Measurements from ENCODE around the gene ZDHHC11B. TPM values are rescaled to one million over a fixed set of nuclear protein-coding genes. Genes with fewer than 3 reads are reported as not detected.
A peak's percentile ranks its signal among the peaks of the same experiment; 100 is the strongest.

The ZDHHC11B gene
- total RNA-seq, 4 donors from 2014 or later = 0.39 to 2.1 (median 1.5) TPM; not detected in 1

DNA sequence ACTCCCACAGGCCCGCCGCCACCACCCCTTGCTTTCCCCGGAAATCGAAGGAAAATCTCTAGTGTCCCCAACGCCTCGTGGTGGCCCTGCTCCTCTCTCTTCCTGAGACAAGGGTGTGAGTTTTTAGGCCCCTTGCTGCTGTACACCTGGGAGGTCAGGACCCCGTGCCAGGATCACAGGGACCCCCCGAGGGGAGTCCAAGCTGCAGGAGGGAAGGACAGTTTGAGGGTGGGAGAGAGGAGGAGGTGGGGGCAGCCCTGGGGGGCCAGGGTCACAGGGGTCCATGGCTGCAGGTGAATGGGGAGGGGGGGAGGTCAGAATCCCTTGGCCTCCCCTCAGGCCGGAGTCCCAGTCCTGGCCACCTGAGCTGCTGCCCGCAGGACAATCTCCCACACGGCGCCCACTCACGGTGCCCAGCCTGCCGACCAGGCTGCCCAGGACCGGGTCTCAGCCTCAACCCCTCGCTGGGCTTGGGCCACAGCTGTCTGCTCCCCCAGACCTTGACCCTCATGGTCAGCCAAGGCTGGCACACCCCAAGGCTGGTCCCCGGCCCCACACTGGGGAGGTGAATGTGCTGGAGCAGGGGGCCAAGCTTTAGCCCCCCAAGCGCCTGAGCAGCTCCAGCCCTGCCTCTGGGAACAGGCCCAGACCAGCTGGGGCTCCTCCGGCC is 111.2 kb downstream of the ZDHHC11B start:
- 12 to 35% methylated on average over 11 to 18 of the region's 19 CpGs for WGBS, 2 donors

DNA sequence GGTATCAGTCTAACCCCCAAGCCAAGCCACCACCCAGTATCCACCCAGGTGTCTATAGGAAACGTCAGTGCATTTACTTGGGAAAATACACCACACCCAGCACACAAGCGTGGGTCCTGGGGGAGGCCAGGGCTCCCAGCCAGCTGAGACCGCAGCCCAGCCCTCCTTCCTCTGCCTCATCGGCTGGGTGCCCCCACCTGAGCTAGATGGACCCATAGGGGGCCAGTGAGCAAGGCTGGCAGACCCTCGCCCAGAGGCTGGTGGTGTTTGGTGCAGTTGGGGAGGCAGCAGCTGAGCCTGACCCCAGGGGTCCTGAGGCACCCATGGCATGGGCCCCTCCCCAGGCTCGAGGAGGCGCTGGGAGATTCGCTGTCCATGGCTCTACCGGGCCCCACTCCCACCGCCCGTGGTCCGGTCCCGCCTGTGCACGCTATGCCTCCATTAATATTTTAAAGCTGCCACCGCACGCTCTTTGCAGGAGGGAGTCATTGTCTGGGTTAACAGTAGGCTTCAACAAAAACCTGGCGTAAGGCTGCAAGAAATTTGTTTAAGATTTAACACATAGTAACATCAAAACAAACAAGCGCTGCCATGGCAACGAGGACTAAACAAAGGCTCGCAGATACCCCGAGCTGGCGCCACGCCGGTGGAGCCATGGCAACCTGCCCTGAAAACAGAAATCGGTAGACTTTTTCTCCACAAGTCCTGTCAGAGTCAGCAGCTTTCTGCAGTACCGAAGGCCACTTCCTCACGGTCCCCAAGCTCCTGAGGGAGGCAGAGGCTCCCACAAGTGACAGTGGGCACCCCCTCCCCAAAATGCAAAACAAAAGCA is 112.0 kb downstream of the ZDHHC11B start:
- 5 to 6% methylated on average over 23 to 26 of the region's 27 CpGs for WGBS, 2 donors
- H3K4me1 ChIP-seq = peaks cover 5 to 38% (median 21%) of the 10 kb centered on the region in 4 donors
- no peak for TF ChIP-seq CTCF (IDR thresholded peaks at IDR 0.05)
- no peak for TF ChIP-seq EP300 (IDR thresholded peaks at IDR 0.05)
- TF ChIP-seq POLR2A (IDR thresholded peaks at IDR 0.05) = no peak
- no peaks in the 10 kb centered on the region for H3K36me3 ChIP-seq
- H3K27me3 ChIP-seq = peaks cover 0 to 30% of the 10 kb centered on the region in 2 donors
- H3K27ac ChIP-seq = no peak overlapping the region
- peak overlapping the region in 1 of 4 donors; percentile 5 for H3K4me3 ChIP-seq
- H3K9me3 ChIP-seq = no peaks in the 10 kb centered on the region
- peak in 1 of 2 donors; percentile 36 for DNase-seq (ENCODE audit: low spot score in 2 of 2)

More for the DNA sequence above, 111.2 kb downstream of the ZDHHC11B start:
- H3K4me1 ChIP-seq = peaks cover 5 to 38% (median 21%) of the 10 kb centered on the region in 4 donors
- peak overlapping the region in 1 of 4 donors; percentile 5 for H3K4me3 ChIP-seq
- DNase-seq (ENCODE audit: low spot score in 2 of 2) = no peak
- H3K9me3 ChIP-seq = no peaks in the 10 kb centered on the region
- no peak overlapping the region for H3K27ac ChIP-seq
- peaks cover 0 to 30% of the 10 kb centered on the region in 2 donors for H3K27me3 ChIP-seq
- no peak for TF ChIP-seq EP300 (IDR thresholded peaks at IDR 0.05)
- no peak for TF ChIP-seq POLR2A (IDR thresholded peaks at IDR 0.05)
- TF ChIP-seq CTCF (IDR thresholded peaks at IDR 0.05) = no peak
- H3K36me3 ChIP-seq = no peaks in the 10 kb centered on the region

DNA sequence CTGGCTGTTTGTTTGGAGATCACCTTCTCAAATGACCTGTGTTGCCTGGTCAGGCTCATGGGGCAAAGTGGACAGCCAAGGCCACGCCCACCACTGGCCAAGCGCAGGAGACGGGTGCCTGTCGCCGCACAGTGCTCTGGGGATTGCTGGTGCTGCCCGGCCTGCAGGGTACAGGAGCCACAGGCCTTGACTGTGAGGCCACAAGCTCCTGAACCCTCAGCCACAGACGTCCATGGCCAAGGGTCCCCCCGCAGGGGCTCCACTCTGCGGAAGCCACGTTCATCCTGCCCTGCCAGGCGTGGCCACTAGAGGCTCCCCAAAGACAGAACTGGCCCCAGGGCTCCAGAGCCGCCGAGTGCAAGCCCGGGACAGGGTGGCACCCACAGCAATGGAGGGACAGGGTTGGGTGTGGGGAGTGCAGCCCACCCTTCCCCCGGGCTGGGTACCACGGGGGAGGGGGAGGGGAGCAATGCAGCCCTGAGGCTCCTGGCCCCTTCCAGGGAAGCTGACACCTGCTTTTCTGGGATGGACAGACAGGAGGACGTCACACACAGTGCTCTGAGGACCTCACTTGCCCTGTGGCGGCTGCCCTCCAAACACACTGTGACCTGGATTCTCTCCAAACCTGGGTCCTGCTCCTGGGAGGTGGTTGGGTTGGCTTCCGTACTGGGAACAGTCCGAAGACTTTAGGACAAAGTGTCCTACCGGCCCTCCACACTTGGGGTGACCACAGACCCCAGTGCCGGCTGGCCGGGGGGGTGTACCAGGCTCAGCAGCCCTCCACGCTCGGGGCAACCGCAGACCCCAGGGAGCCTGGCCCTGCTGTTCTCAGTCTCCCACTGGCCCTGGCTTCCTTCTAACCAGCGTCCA is 112.8 kb downstream of the ZDHHC11B start:
- 14 to 19% methylated on average over 13 to 27 of the region's 27 CpGs for WGBS, 2 donors
- H3K9me3 ChIP-seq = no peaks in the 10 kb centered on the region
- DNase-seq (ENCODE audit: low spot score in 2 of 2) = peak; percentile 56 to 61
- H3K27ac ChIP-seq = no peak overlapping the region
- H3K4me1 ChIP-seq = peaks cover 5 to 38% (median 21%) of the 10 kb centered on the region in 4 donors
- H3K4me3 ChIP-seq = no peak overlapping the region
- TF ChIP-seq CTCF (IDR thresholded peaks at IDR 0.05) (peak; percentile 86 to 92 (median 89)), EP300 (IDR thresholded peaks at IDR 0.05) (no peak)
- H3K36me3 ChIP-seq = peaks cover 0 to 5% (median 0%) of the 10 kb centered on the region in 3 donors
- peaks cover 0 to 30% of the 10 kb centered on the region in 2 donors for H3K27me3 ChIP-seq

DNA sequence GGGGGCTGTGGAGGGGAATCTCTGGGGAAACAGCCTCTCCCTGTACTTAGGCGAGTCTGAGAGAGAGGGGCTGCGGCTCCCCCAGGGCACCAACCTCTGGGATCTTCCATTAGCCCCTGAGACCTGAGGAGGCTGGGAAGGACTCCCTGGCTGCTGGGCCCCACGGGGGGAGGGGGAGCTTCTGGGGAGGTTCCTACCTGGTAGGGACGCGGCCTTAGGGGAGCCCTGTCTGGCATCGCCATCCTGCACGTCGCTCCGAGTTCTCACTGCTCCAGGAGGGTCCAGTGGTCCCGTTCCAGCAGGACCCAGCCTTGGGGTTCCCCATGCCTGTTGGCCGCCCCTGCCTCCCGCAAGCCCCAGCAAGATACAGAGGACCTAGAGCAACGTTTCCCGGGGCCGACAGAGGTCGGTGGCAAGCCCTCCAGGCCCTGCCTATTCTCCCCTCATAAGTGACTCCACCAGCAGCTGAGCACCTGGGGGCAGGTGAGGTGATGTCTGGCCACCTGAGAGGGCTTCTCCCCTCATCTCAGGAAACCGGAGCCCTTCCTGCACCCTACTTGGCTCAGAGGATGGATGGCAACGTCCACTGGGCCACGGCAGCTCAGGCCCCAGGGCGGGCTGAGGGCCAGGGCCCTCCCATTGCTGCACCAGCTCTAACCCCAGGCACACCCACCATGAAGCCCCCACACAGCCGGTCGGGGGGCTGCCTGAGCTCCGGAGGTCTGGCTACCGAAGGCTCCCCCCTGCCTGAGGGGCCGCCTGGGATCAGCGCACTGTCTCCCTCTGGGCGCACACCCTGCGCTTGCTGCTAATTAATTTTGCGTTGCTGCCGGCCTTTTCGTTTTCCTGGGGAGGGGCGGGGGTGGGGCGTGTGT is 113.9 kb downstream of the ZDHHC11B start:
- WGBS, 2 donors = 56 to 82% methylated on average over 17 to 21 of the region's 33 CpGs
- H3K27ac ChIP-seq = no peak overlapping the region
- peaks cover 0 to 14% (median 0%) of the 10 kb centered on the region in 3 donors for H3K36me3 ChIP-seq
- no peak overlapping the region for H3K4me3 ChIP-seq
- no peaks in the 10 kb centered on the region for H3K9me3 ChIP-seq
- peaks cover 5 to 38% (median 21%) of the 10 kb centered on the region in 4 donors for H3K4me1 ChIP-seq
- TF ChIP-seq POLR2A (IDR thresholded peaks at IDR 0.05) (no peak), CTCF (IDR thresholded peaks at IDR 0.05) (no peak), EP300 (IDR thresholded peaks at IDR 0.05) (no peak)
- peaks cover 0 to 30% of the 10 kb centered on the region in 2 donors for H3K27me3 ChIP-seq
- DNase-seq (ENCODE audit: low spot score in 2 of 2) = no peak

Measured in tibial nerve (tissue), 4 donors.